Transverse colon (tissue), 4 donors: Measurements from ENCODE around the gene B4GAT1. TPM values are rescaled to one million over a fixed set of nuclear protein-coding genes. Genes with fewer than 3 reads are reported as not detected.
A peak's percentile ranks its signal among the peaks of the same experiment; 100 is the strongest.
"Not testable (repeated sequence)": the region's sequence is repeated elsewhere in the genome, so short reads cannot be mapped to it uniquely, and the experiment has no call there.

Experiments used
- DNase-seq: peaks from one replicate; pipeline ENCODE4 v3.0.0-alpha.2; 2019
- H3K27ac ChIP-seq, 4 donors: fragments of 200-600 bp; sonication (generic); 2 replicates each; pipeline ENCODE4 v1.5.1; 2016 to 2018; ENCODE audit warnings: inconsistent platforms in 4 of 4
- H3K27me3 ChIP-seq: fragments of 200-600 bp; sonication (generic); 2 replicates; pipeline ENCODE4 v1.5.1; 2017; ENCODE audit warnings: inconsistent platforms
- H3K36me3 ChIP-seq, 4 donors: fragments of 200-600 bp; sonication (generic); 2 replicates each; pipeline ENCODE4 v1.5.1; 2017 to 2019; ENCODE audit warnings: inconsistent platforms in 4 of 4
- H3K4me1 ChIP-seq, 4 donors: fragments of 200-600 bp; sonication (generic); 2 replicates each; pipeline ENCODE4 v1.5.1; 2017 to 2020; ENCODE audit warnings: inconsistent platforms in 4 of 4
- H3K4me3 ChIP-seq, 4 donors: fragments of 200-600 bp; sonication (generic); 1 replicate in 1 of 4; 2 replicates in 3 of 4; pipeline versions ENCODE4 v1.5.1 to v1.6.1; 2017 to 2019; ENCODE audit warnings: inconsistent platforms in 4 of 4
- H3K9me3 ChIP-seq, 2 donors: fragments of 200-600 bp; sonication (generic); 2 replicates each; pipeline ENCODE4 v1.5.1; 2017 to 2019; ENCODE audit warnings: inconsistent platforms in 2 of 2
- CTCF ChIP-seq, 5 experiments: fragments of 200-600 bp in 3 of 5; fragments of 450-650 bp in 2 of 5; sonication (generic) in 3 of 5; IDR thresholded peaks; 1 replicate in 2 of 5; 2 replicates in 3 of 5; pipeline ENCODE4 v1.5.1; 2016 to 2017; ENCODE audit warnings: antibody characterized with exemption in 5 of 5, inconsistent platforms in 3 of 5, mild to moderate bottlenecking in 2 of 5, moderate library complexity in 1 of 5
- EP300 ChIP-seq: sonication (generic); formaldehyde crosslinking; IDR thresholded peaks from one replicate; pipeline ENCODE4 v1.6.1; 2017; ENCODE audit warnings: antibody characterized with exemption, low read depth
- POLR2A ChIP-seq: fragments of 450-650 bp; IDR thresholded peaks from one replicate; pipeline ENCODE4 v1.6.1; 2016; ENCODE audit warnings: antibody characterized with exemption, mild to moderate bottlenecking, moderate library complexity
- POLR2AphosphoS5 ChIP-seq, 3 donors: sonication (generic); formaldehyde crosslinking; IDR thresholded peaks; one replicate each; pipeline ENCODE4 v1.6.1; 2016; ENCODE audit warnings: antibody characterized with exemption in 3 of 3
- WGBS, 2 donors: methylation state at CpG; one replicate each; pipeline ENCODE4 v1.1.5; 2018; ENCODE audit warnings: low coverage in 1 of 2; 5-methylcytosine and 5-hydroxymethylcytosine counted together
- in situ Hi-C, 4 donors: fragments of 200-750 bp; cut with MboI; loops; one replicate each; pipeline versions ENCODE4 v1.15.0 to v1.15.1; 2017; ENCODE audit warnings: low sequenced_read_pairs in 3 of 4, low pct_ligation_motif_present in 1 of 4, low pct_unique_long_range_greater_than_20kb in 1 of 4
- intact Hi-C: fragments of 100-400 bp; cut with DNase I; formaldehyde crosslinking; loops from one replicate; pipeline ENCODE4 v1.15.1; 2023; ENCODE audit warnings: low total_unique reads
- total RNA-seq, 4 donors: library from RNA; depleted of rRNA; stranded (reverse); fragments of >200 nt; gene quantifications; one replicate each; pipeline ENCODE4 v1.1.0, GENCODE V29; 2016

Gene B4GAT1
- total RNA-seq, 4 donors from 2014 or later: 21.8 to 31.8 (median 23.6) TPM

- DNase-seq: no peak
- Histone ChIP-seq H3K9me3 (no peaks in the 10 kb centered on the region), H3K27me3 (no peaks in the 10 kb centered on the region), H3K4me3 (no peak overlapping the region), H3K4me1 (peaks cover 13 to 25% (median 23%) of the 10 kb centered on the region in 4 donors), H3K27ac (no peak overlapping the region), H3K36me3 (no peaks in the 10 kb centered on the region)
- 87 to 90% methylated on average over 2 to 11 of the region's 11 CpGs for WGBS, 2 donors
- TF ChIP-seq CTCF (IDR thresholded peaks at IDR 0.05) (no peak), POLR2AphosphoS5 (IDR thresholded peaks at IDR 0.05) (no peak), POLR2A (no peak), EP300 (no peak)
- intact Hi-C loops (no loop called here), in situ Hi-C loops (no loop called here)
Observed at GRCh38 chr11:66322732-66323427, 24.5 kb downstream of the B4GAT1 start.

- no peak for TF ChIP-seq EP300
- TF ChIP-seq POLR2A: no peak
- TF ChIP-seq POLR2AphosphoS5 (IDR thresholded peaks at IDR 0.05): no peak
- no peak for TF ChIP-seq CTCF (IDR thresholded peaks at IDR 0.05)
- Histone ChIP-seq H3K4me1 (peaks cover 14 to 29% (median 23%) of the 10 kb centered on the region in 4 donors), H3K36me3 (no peaks in the 10 kb centered on the region), H3K4me3 (no peak overlapping the region), H3K9me3 (no peaks in the 10 kb centered on the region), H3K27ac (no peak overlapping the region), H3K27me3 (no peaks in the 10 kb centered on the region)
- DNase-seq: no peak
- WGBS, 2 donors: 87% methylated on average over 4 of the region's 4 CpGs; no CpG with 5 or more reads in 1 of the 2 donors
- in situ Hi-C loops: no loop called here
- intact Hi-C loops: no loop called here
Observed at GRCh38 chr11:66321606-66322005, 25.8 kb downstream of the B4GAT1 start.

DNA sequence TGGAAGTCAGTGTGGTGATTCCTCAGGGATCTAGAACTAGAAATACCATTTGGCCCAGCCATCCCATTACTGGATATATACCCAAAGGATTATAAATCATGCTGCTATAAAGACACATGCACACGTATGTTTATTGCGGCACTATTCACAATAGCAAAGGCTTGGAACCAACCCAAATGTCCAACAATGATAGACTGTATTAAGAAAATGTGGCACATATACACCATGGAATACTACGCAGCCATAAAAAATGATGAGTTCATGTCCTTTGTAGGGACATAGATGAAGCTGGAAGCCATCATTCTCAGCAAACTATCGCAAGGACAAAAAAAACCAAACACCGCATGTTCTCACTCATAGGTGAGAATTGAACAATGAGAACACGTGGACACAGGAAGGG lies 26.7 kb downstream of the B4GAT1 start:
- DNase-seq, H3K36me3 ChIP-seq, H3K27ac ChIP-seq, H3K27me3 ChIP-seq, H3K4me3 ChIP-seq, intact Hi-C loops, H3K9me3 ChIP-seq, in situ Hi-C loops: not testable (repeated sequence)
- H3K4me1 ChIP-seq: peaks cover 8 to 30% (median 20%) of the 10 kb centered on the region in 4 donors
- WGBS, 2 donors: 87 to 90% methylated on average over 4 to 6 of the region's 6 CpGs

GRCh38 chr11:66320289-66320688 lies 27.1 kb downstream of the B4GAT1 start:
- in situ Hi-C loops, H3K36me3 ChIP-seq, DNase-seq, H3K4me3 ChIP-seq, H3K27ac ChIP-seq, intact Hi-C loops, H3K9me3 ChIP-seq, H3K27me3 ChIP-seq: not testable (repeated sequence)
- H3K4me1 ChIP-seq: peaks cover 8 to 30% (median 20%) of the 10 kb centered on the region in 4 donors
- WGBS, 2 donors: 80 to 89% methylated on average over 1 to 2 of the region's 2 CpGs

DNA sequence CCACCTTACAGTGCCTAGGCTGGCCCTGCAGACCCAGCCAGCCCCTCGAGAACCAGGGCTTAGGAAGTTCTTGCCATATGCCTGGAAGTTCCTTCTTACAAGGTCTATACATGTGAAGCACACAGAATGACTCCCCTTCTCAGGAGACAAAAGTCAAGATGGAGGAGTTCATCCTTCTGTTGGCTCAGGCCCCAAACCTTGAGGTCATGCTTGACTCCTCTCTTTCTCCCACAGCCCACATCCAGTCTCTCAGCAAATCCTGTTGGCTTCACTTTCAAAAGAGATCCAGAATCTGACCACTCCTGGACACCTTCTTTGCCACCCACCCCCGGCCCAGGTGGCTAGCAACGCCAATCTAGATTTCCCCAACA lies 28.8 kb downstream of the B4GAT1 start:
- no peak for TF ChIP-seq EP300
- TF ChIP-seq CTCF (IDR thresholded peaks at IDR 0.05): no peak
- TF ChIP-seq POLR2A: no peak
- no peak for TF ChIP-seq POLR2AphosphoS5 (IDR thresholded peaks at IDR 0.05)
- intact Hi-C loops: no loop called here
- H3K36me3 ChIP-seq: no peaks in the 10 kb centered on the region
- peaks cover 9 to 32% (median 22%) of the 10 kb centered on the region in 4 donors for H3K4me1 ChIP-seq
- no peak overlapping the region for H3K4me3 ChIP-seq
- H3K27ac ChIP-seq: peak overlapping the region; percentile 79 to 95 (median 88)
- no peaks in the 10 kb centered on the region for H3K9me3 ChIP-seq
- DNase-seq: no peak
- in situ Hi-C loops: no loop called here
- 72% methylated on average over 3 of the region's 3 CpGs; no CpG with 5 or more reads in 1 of the 2 donors for WGBS, 2 donors
- H3K27me3 ChIP-seq: no peaks in the 10 kb centered on the region
